Activated naive CD8-positive, alpha-beta T cell treated with anti-CD3 and anti-CD28 coated beads for 36 hours (primary cell): ENCODE measurements around the gene GATB. TPM values are rescaled to one million over a fixed set of nuclear protein-coding genes. Genes with fewer than 3 reads are reported as not detected.

Source experiments
- DNase-seq: peaks from one replicate; pipeline ENCODE4 v3.0.0; 2021
- H3K27ac Mint-ChIP-seq: one replicate; pipeline ENCODE4 v1.8.0; 2022; ENCODE audit warnings: mild to moderate bottlenecking, moderate library complexity, mixed read lengths
- H3K27me3 Mint-ChIP-seq: one replicate; pipeline ENCODE4 v1.8.0; 2022; ENCODE audit warnings: mild to moderate bottlenecking, mixed read lengths
- H3K36me3 Mint-ChIP-seq: one replicate; pipeline ENCODE4 v1.8.0; 2021; ENCODE audit warnings: mild to moderate bottlenecking, mixed read lengths
- H3K4me1 Mint-ChIP-seq: one replicate; pipeline ENCODE4 v1.8.0; 2021; ENCODE audit warnings: mixed read lengths
- H3K4me3 Mint-ChIP-seq: one replicate; pipeline ENCODE4 v1.8.0; 2022; ENCODE audit warnings: mild to moderate bottlenecking, moderate library complexity, mixed read lengths
- H3K9me3 Mint-ChIP-seq: one replicate; pipeline ENCODE4 v1.8.0; 2022; ENCODE audit warnings: mixed read lengths
- total RNA-seq, 2 experiments: library from RNA; stranded (reverse); gene quantifications; one replicate each; pipeline ENCODE4 v1.2.3, GENCODE V29; 2021

Gene GATB
- total RNA-seq, 2 experiments from 2014 or later: 28.4 to 29.4 TPM

- H3K4me3 Mint-ChIP-seq: no peak overlapping the region
- H3K36me3 Mint-ChIP-seq: peaks cover 15% of the 10 kb centered on the region
- no peaks in the 10 kb centered on the region for H3K9me3 Mint-ChIP-seq
- DNase-seq: no peak
- no peaks in the 10 kb centered on the region for H3K4me1 Mint-ChIP-seq
- H3K27me3 Mint-ChIP-seq: no peaks in the 10 kb centered on the region
- no peak overlapping the region for H3K27ac Mint-ChIP-seq
Measured at GRCh38 chr4:151708100-151708499, 52.7 kb downstream of the GATB start.

GRCh38 chr4:151703401-151703800 lies 57.4 kb downstream of the GATB start:
- DNase-seq: no peak
- Mint-ChIP-seq H3K36me3 (peaks cover 45% of the 10 kb centered on the region), H3K4me1 (no peaks in the 10 kb centered on the region), H3K27me3 (no peaks in the 10 kb centered on the region), H3K4me3 (no peak overlapping the region), H3K27ac (no peak overlapping the region), H3K9me3 (no peaks in the 10 kb centered on the region)

GRCh38 chr4:151702256-151702655 lies 58.6 kb downstream of the GATB start:
- Mint-ChIP-seq H3K4me1 (no peaks in the 10 kb centered on the region), H3K27me3 (no peaks in the 10 kb centered on the region), H3K4me3 (no peak overlapping the region), H3K9me3 (no peaks in the 10 kb centered on the region), H3K36me3 (peaks cover 48% of the 10 kb centered on the region), H3K27ac (no peak overlapping the region)
- DNase-seq: no peak

GRCh38 chr4:151700566-151701316 lies 60.1 kb downstream of the GATB start:
- no peak for DNase-seq
- H3K27me3 Mint-ChIP-seq: no peaks in the 10 kb centered on the region
- H3K36me3 Mint-ChIP-seq: peaks cover 46% of the 10 kb centered on the region
- no peaks in the 10 kb centered on the region for H3K4me1 Mint-ChIP-seq
- no peak overlapping the region for H3K27ac Mint-ChIP-seq
- H3K4me3 Mint-ChIP-seq: no peak overlapping the region
- no peaks in the 10 kb centered on the region for H3K9me3 Mint-ChIP-seq

GRCh38 chr4:151698213-151698612 lies 62.6 kb downstream of the GATB start:
- Mint-ChIP-seq H3K27me3 (no peaks in the 10 kb centered on the region), H3K36me3 (peaks cover 40% of the 10 kb centered on the region), H3K27ac (no peak overlapping the region), H3K4me1 (no peaks in the 10 kb centered on the region), H3K4me3 (no peak overlapping the region), H3K9me3 (no peaks in the 10 kb centered on the region)
- no peak for DNase-seq

- peaks cover 18% of the 10 kb centered on the region for H3K36me3 Mint-ChIP-seq
- no peaks in the 10 kb centered on the region for H3K4me1 Mint-ChIP-seq
- no peaks in the 10 kb centered on the region for H3K27me3 Mint-ChIP-seq
- DNase-seq: no peak
- no peaks in the 10 kb centered on the region for H3K9me3 Mint-ChIP-seq
- no peak overlapping the region for H3K27ac Mint-ChIP-seq
- no peak overlapping the region for H3K4me3 Mint-ChIP-seq
Measured at GRCh38 chr4:151694961-151695720, 65.7 kb downstream of the GATB start.

- Mint-ChIP-seq H3K27ac (no peak overlapping the region), H3K36me3 (peaks cover 7% of the 10 kb centered on the region), H3K27me3 (no peaks in the 10 kb centered on the region), H3K4me3 (no peak overlapping the region), H3K4me1 (no peaks in the 10 kb centered on the region), H3K9me3 (no peaks in the 10 kb centered on the region)
- DNase-seq: no peak
Measured at GRCh38 chr4:151692821-151693673, 67.8 kb downstream of the GATB start.

GRCh38 chr4:151692443-151692782 lies 68.4 kb downstream of the GATB start:
- peaks cover 6% of the 10 kb centered on the region for H3K36me3 Mint-ChIP-seq
- no peaks in the 10 kb centered on the region for H3K9me3 Mint-ChIP-seq

GRCh38 chr4:151691639-151692442 lies 69.0 kb downstream of the GATB start:
- DNase-seq: no peak

More at GRCh38 chr4:151692443-151692782, 68.4 kb downstream of the GATB start:
- H3K27me3 Mint-ChIP-seq: no peaks in the 10 kb centered on the region
- no peak overlapping the region for H3K4me3 Mint-ChIP-seq
- DNase-seq: no peak
- H3K4me1 Mint-ChIP-seq: no peaks in the 10 kb centered on the region
- no peak overlapping the region for H3K27ac Mint-ChIP-seq

GRCh38 chr4:151690876-151691275 lies 69.9 kb downstream of the GATB start:
- no peaks in the 10 kb centered on the region for H3K9me3 Mint-ChIP-seq
- no peaks in the 10 kb centered on the region for H3K27me3 Mint-ChIP-seq
- DNase-seq: no peak
- no peak overlapping the region for H3K4me3 Mint-ChIP-seq
- H3K4me1 Mint-ChIP-seq: no peaks in the 10 kb centered on the region
- no peak overlapping the region for H3K27ac Mint-ChIP-seq
- H3K36me3 Mint-ChIP-seq: peaks cover 2% of the 10 kb centered on the region

More at GRCh38 chr4:151691639-151692442, 69.0 kb downstream of the GATB start:
- Mint-ChIP-seq H3K36me3 (peaks cover 2% of the 10 kb centered on the region), H3K4me3 (no peak overlapping the region), H3K27me3 (no peaks in the 10 kb centered on the region), H3K27ac (no peak overlapping the region), H3K4me1 (no peaks in the 10 kb centered on the region), H3K9me3 (no peaks in the 10 kb centered on the region)

- H3K27me3 Mint-ChIP-seq: no peaks in the 10 kb centered on the region
- H3K36me3 Mint-ChIP-seq: peaks cover 2% of the 10 kb centered on the region
- no peak overlapping the region for H3K4me3 Mint-ChIP-seq
- no peak for DNase-seq
- H3K9me3 Mint-ChIP-seq: no peaks in the 10 kb centered on the region
- H3K27ac Mint-ChIP-seq: no peak overlapping the region
- H3K4me1 Mint-ChIP-seq: no peaks in the 10 kb centered on the region
Measured at GRCh38 chr4:151690164-151690870, 70.5 kb downstream of the GATB start.

- H3K36me3 Mint-ChIP-seq: peaks cover 2% of the 10 kb centered on the region
- H3K4me1 Mint-ChIP-seq: no peaks in the 10 kb centered on the region
- no peak for DNase-seq
- H3K9me3 Mint-ChIP-seq: no peaks in the 10 kb centered on the region
- H3K27ac Mint-ChIP-seq: no peak overlapping the region
- no peak overlapping the region for H3K4me3 Mint-ChIP-seq
- no peaks in the 10 kb centered on the region for H3K27me3 Mint-ChIP-seq
Measured at GRCh38 chr4:151689211-151689991, 71.4 kb downstream of the GATB start.

- H3K4me3 Mint-ChIP-seq: no peak overlapping the region
- H3K27ac Mint-ChIP-seq: no peak overlapping the region
- peaks cover 4% of the 10 kb centered on the region for H3K36me3 Mint-ChIP-seq
- no peaks in the 10 kb centered on the region for H3K4me1 Mint-ChIP-seq
- no peaks in the 10 kb centered on the region for H3K27me3 Mint-ChIP-seq
- no peaks in the 10 kb centered on the region for H3K9me3 Mint-ChIP-seq
- DNase-seq: no peak
Measured at GRCh38 chr4:151688785-151689043, 72.1 kb downstream of the GATB start.
